GM12872 (cell line): ENCODE results near the gene DGKK.
A peak's percentile ranks its signal among the peaks of the same experiment; 100 is the strongest.

Source experiments
- CTCF ChIP-seq: IDR thresholded peaks from 3 replicates; pipeline ENCODE4 v1.5.1; 2011; ENCODE audit warnings: low read depth, mild to moderate bottlenecking, low read length, moderate library complexity; ENCODE audit not compliant: insufficient read depth

The DGKK gene

GRCh38 chrX:50450324-50450723 lies 20.3 kb downstream of the DGKK start:
- TF ChIP-seq CTCF: no peak

GRCh38 chrX:50448565-50448964 lies 22.1 kb downstream of the DGKK start:
- TF ChIP-seq CTCF: peak; percentile 24; the same call in 1 of the 3 replicates

GRCh38 chrX:50447535-50447934 lies 23.1 kb downstream of the DGKK start:
- no peak for TF ChIP-seq CTCF

- no peak for TF ChIP-seq CTCF
These were observed 28.1 kb downstream of the DGKK start for GRCh38 chrX:50442426-50443116.

- TF ChIP-seq CTCF: no peak
These were observed 33.8 kb downstream of the DGKK start for GRCh38 chrX:50436797-50437196.

GRCh38 chrX:50432829-50433289 lies 37.8 kb downstream of the DGKK start:
- no peak for TF ChIP-seq CTCF

- TF ChIP-seq CTCF: no peak
These were observed 39.0 kb downstream of the DGKK start for GRCh38 chrX:50431623-50432022.
